Loucy (cell line): ENCODE measurements around the gene RAD51D.

Experiments used
- EZH2phosphoT487 ChIP-seq: fragments of 200-600 bp; IDR thresholded peaks from 2 replicates; pipeline ENCODE4 v1.6.1; 2018; ENCODE audit warnings: antibody characterized with exemption, mild to moderate bottlenecking, moderate library complexity, borderline replicate concordance
- TF ChIP-seq, protein P1 (sequence below): fragments of 200-600 bp; sonication (generic); conservative IDR thresholded peaks from 2 replicates; pipeline ENCODE4 v1.5.1; 2014; ENCODE audit warnings: mild to moderate bottlenecking, antibody characterized with exemption, low read length

DNA sequence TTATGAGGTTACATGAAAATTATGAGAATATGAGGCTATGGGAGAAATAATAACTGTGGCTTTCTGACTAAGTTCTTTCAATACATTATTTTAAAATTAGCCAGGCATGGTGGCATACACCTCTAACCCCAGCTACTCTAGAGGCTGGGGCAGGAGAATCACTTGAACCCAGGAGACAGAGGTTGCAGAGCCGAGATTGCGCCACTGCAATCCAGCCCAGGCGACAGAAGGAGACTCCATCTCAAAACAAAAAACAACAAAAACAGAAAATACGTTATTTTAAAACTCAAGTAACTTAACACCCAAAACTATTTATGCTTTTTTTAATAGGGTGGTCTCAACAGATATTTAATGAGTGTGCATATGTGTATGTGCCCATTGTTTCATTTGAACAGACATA lies 53.8 kb downstream of the RAD51D start:
- TF ChIP-seq, protein P1, sequence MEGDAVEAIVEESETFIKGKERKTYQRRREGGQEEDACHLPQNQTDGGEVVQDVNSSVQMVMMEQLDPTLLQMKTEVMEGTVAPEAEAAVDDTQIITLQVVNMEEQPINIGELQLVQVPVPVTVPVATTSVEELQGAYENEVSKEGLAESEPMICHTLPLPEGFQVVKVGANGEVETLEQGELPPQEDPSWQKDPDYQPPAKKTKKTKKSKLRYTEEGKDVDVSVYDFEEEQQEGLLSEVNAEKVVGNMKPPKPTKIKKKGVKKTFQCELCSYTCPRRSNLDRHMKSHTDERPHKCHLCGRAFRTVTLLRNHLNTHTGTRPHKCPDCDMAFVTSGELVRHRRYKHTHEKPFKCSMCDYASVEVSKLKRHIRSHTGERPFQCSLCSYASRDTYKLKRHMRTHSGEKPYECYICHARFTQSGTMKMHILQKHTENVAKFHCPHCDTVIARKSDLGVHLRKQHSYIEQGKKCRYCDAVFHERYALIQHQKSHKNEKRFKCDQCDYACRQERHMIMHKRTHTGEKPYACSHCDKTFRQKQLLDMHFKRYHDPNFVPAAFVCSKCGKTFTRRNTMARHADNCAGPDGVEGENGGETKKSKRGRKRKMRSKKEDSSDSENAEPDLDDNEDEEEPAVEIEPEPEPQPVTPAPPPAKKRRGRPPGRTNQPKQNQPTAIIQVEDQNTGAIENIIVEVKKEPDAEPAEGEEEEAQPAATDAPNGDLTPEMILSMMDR = no peak
- no peak for TF ChIP-seq EZH2phosphoT487
